IPS-NIHi7 (cell line): ENCODE measurements around the gene RRBP1.

Experiments
- DNase-seq: peaks from one replicate; pipeline ENCODE4 v3.0.0; 2012; ENCODE audit warnings: mixed read lengths; ENCODE audit errors: extremely low spot score

RRBP1 gene

DNA sequence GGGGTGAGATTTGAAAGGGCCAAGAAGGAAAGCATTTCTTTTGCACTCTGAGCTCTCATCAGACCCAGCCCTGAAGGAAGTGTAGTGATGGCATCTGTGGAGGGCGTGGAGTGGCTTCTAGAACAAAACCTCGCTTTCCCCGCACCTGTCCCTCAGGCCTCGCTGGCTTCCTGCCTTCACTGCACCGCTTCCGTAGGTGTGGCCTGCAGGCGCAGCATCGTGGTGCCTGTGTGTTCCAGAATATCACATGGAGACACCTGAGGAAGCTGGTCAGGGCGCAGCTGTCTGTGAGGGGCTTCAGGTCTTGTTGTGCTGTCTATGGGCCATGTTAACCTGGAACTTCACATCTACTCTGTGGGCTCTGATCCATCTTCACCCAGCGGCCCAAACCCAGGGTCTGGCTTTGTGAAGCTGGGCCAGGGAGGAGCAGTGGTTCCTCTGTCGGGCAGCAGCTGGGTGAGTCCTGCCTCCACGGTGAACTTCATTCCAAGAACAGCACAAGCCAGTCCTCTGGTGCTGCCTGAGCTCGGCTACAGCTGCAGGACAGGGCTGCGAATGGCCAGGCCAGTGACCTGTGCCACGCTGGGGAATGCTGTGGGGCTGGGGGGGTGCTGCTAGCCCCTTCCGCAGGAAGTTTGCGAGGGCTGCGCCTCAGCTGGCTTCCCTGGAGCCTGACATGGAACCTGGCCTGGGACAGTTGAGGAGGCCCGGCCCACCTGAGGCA, 71.3 kb downstream of the RRBP1 start:
- DNase-seq, result peak; percentile 7

DNA sequence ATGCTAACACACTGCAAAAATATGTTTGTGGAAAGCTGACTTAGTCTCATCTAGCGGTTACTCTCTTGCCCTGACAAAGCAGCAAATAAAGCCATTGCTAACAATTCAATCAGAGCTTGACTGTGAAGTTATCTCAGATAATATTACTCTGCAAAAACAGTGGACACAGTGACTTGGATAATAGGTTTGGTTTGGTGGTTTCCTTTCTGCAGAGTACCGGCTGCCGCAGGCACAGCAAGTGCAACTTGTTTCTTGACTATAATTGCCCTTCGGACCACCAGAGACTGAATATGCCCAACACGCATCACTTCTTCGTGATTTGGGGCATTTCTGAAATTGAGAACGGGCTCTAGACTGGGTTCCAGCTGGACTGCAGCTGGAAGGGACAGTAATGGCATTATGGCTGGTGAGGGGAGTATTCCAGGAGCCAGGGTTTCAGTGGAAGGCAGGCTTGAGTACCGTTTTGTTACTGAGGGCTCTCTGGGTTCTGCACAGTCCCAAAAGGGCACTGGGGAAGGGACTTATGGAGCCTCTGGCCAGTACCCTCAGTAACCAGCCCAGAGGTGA, 72.1 kb downstream of the RRBP1 start:
- DNase-seq, result no peak

DNA sequence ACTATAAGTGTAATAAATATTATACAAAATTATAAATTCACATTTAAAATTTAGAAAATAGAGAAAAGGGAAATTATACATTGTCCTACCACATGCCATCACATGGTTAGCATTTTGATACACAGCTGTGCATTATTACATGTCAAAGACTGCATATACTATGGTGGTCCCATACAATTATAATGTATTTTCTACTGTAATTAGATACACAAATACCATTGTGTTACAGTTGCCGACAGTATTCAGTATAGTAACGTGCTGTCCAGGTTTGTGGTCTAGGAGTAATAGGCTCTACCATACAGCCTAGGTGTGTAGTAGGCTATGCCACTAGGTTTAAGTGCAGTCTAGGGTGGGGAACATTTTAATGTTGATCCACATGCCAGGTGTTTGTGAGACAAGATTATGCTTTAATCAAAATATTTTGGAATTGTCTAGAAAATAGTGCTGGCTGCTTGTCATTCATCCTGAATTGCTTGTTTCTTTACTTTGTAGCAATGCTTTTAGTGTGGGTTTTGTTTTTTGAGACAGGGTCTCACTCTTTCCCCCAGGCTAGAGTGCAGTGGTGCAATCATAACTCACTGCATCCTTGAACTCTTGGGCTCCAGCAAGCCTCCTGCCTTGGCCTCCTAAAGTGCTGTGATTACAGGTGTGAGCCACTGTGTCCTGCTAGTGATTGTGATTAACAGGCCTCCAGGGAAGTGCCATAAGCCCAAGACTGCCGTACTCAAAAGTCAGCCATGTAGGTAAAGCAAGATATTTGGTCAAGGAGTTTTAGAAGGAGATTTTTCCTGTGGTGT, 73.1 kb downstream of the RRBP1 start:
- DNase-seq, result no peak

DNA sequence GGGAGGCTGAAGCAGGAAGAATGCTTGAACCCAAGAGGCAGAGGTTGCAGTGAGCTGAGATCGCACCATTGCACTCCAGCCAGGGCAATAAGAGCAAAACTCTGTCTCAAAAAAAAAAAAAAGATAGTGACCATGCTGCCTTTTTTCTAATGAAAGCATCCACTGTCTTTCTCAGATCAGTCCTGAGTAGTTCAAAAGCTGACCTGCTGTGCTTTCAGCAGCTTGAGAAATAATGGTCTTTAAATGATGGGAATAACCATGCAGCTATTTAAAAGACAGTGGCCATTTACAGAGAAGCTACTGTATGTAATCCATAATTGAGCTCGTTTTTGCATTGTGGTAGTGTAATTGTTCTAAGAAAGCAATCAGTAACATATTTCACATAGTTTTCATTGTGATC, 76.0 kb downstream of the RRBP1 start:
- no peak for DNase-seq

DNA sequence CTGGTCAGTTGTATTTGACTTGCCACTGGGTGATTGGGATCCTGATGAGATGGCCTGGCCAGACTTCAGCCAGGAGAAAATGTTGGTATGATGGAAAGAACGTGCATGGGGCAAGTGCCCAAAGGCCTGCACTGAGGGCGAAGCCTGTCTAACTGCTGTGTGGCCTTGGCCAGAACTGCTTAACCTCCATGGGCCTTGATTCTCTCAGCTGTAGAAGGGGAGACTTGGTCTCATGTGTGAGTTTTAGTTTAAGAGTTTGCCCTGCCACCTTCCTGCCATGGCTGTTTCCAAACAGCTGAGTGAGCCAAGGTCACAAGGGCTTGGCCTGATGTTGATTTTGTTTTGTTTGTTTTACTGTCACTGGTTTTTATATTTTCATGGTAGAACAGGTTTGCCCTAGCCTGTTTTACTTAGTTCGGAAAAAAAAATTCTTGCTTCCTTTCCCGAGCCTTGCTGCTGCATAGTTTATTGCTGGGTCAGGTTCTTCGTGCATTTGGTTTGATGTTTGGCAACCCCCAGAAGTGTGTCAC, 76.8 kb downstream of the RRBP1 start:
- DNase-seq, result no peak

DNA sequence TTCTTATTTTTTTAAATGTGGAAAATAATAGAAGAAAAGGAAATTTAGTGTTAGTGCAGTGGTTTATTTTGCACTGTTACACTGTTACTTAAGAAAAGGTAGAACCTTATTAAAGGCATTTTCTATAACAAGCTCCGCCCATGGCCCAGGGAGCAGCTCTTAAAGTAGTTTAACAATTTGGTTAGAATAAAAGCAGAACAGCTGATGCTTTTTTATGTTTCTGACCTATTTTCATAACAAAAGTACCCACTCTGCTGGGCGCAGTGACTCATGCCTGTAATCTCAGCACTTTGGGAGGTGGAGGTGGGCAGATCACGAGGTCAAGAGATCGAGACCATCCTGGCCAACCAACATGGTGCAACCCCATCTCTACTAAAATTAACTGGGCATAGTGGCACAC, 79.5 kb downstream of the RRBP1 start:
- no peak for DNase-seq

DNA sequence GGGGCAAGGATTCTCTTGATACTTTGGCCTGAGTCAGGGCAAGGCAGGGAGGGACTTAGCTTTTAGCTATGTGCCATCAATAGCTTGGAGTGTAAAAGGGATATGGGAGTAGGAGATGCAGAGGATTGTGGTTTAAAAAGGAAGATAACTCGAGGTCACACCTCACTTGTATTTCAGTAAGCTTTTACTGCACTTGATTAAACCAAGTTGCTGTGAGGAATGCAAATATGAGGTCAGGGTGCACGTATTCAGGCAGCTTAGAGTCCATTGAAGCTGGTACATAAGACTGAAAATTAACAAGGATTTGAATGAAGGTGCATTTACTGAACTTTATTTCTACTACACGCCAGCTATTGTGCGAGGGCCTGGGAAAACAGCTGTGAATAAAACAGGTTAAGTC, 80.1 kb downstream of the RRBP1 start:
- DNase-seq, result no peak

DNA sequence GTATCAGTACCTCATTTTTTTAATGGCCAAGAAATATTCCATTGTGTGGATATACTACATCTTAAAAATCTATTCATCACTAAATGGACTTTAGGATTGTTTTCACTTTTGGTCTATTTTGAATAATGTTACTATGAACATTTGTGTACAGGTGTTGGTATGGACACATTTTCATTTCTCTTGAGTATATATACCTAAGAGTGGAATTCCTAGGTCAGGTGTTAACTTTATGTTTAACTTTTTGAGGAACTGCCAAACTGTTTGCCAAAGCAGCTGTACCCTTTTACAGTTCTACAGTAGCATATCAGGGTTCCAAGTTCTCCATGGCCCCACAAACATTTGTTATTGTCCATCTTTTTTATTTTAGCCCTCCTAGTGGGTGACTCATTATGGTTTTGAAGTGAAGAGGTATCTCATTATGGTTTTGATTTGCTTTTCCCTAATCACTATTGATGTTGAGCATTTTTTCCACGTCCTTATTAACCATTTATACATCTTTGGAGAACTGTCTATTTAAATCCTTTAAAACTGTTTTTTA, 84.0 kb downstream of the RRBP1 start:
- DNase-seq, result no peak

DNA sequence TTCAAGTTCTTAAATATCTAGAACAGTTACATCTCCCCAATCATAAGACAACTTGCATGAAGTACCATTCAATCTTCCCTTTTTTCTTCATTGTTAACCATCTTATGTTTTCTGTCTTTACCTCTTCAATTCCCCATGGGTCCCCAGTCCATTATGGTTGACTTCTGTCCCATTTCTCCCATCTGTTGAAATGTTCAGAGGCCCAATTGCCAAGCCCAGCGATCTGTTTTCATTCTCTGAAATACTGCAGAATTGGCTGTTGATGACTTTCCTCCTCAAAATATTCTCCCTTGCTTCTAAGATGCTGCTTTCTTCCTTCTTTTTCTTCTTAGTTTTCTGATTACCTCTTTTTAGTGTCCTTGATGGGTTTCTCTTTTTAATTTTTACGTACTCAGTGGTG, 86.2 kb downstream of the RRBP1 start:
- no peak for DNase-seq

DNA sequence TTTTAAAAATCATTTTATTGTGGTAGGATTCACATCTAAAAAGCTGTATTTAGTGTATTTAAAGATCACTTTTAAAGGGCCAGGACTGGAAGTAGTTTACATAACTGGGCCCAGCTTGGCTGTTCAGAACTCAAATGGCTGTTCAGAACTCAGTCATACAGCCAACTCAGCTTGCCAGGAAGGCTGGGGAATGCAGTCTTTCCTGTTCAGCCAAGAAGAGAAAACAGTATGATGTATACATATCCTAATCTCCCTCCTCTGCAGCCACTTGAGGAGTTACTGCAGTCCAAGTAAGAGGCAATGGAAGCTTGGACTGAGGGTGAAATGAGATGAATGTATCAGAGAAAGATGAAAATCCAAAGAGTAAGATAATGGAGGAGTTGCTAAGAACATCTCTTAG, 87.6 kb downstream of the RRBP1 start:
- DNase-seq, result no peak

DNA sequence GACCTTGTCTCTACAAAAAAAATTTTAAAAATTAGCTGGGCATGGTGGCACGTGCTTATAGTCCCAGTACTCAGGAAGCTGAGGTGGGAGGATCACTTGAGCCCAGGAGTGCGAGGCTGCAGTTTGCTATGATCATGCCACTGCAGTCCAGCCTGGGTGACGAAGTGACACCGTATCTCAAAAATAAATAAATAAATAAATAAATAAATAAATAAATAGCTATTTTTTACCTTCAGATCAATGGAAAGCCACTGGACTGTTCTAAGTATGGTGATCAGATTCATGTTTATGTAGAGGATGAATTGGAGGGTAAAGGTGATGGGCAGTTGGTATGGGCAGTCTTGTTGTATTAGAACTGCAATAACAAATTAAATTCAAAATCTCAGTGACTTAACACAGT, 88.1 kb downstream of the RRBP1 start:
- no peak for DNase-seq

DNA sequence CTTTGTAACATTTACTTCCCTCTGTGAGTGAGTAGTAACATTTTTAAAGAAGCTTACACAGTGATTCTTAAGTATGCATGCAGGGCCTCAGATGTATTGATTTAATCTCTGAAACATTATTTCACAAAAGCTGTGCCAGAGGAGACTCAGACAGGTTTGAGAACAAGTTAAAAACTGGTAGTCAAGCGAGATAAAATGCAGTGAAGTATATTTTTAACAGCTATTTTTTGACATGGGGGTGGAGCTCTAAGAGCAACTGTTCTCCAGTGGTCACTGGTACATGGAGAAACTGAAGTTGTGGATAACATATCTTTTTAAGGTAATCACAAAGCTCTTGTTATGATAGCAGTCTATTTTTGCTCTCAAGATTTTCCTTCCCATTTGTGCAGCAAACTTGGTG, 91.8 kb downstream of the RRBP1 start:
- DNase-seq, result no peak

DNA sequence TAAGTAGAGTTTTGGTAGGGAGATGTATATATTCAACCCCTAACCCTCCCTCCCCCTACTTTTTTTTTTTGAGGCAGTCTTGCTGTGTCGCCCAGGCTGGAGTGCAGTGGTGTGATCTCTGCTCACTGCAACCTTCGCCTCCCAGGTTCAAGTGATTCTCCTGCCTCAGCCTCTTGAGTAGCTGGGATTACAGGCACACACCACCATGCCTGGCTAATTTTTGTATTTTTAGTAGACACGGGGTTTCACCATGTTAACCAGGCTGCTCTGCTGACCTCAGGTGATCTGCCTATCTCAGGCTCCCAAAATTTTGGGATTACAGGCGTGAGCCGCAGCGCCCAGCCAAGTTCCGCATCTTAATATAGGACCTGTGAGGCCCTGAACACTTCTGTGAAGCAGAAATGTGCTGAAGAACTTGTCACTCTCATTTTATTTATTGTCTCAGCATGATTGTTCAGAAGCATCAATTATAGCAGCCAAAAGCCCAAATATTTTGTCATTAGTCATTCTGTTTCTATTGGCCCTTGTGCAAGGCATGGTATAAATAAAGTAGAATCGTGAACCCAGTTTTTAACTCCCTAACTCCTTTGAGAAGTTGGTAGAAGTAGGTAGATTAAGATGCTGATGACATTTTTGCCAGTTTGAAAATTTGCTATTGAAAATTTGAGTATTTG, 92.7 kb downstream of the RRBP1 start:
- DNase-seq, result no peak

DNA sequence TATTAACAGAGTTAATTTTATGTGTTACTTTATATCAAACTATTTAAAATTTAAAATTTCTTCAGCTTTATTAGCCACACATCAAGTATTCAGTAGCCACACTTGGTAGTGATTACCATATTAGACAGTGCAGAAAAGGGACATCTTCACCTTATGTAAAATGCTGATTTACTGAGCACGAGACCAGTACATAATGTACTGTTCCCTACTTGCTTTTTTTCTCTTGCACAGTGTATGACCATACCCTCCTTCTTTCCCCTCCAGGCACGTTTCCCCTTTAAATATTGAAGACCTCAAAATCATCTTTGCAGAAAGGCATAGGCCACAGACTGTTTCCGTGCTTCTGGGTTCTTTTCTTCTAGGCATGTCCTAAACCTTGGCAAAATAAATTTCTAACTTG, 94.2 kb downstream of the RRBP1 start:
- DNase-seq, result no peak

DNA sequence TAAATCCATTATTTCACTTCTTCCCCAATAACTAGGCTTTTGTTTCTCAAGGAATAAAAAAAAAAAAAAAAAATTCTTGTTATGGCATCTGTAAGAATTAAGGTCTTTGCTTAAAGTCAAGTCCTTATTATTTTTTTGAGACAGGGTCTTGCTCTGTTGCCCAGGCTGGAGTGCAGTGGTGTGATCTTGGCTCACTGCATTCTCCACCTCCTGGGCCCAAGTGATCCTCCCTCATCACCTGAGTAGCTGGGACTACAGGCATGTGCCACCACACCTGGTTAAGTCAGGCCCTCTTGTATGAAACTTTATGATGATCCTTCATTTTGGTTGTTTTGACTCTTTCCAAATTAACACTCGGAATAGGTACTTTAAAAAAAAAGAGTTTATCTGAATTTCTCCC, 94.9 kb downstream of the RRBP1 start:
- DNase-seq, result no peak

DNA sequence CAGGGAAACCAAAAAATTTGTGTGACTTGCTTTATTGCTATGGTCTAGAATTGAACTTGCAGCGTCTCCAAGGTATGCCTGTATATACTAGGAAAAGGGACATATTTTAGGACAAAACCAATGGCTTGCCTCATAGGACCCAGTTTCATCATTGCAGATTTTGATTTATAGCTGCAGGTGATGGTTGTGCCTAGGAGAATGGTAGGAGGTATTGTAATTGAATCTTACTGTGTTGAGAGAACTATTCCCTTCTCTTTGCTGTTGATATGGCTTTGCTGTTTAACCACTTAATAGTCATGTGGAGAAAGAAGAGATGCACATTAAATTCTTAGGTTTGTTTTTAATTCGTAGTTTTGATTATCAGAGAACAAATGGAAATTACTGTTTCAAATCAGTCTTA, 95.8 kb downstream of the RRBP1 start:
- DNase-seq, result no peak

DNA sequence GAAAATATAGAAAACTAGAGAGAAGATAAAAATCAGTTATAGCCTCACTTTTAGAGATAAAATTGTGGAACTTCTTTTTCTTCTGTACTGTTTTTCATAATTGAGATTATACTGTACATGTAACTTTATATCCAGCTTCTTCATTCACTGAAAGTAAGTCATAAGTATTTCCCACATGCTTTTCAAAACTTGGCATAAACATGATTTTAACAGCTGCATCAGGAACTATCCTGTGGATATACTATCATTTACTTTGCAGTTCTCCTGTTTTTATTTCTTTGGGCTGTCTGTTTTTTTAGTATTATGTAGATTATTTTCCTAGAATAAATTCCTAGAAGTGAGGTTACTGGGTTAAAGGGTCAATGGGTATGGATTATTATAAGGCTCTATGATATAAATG, 97.4 kb downstream of the RRBP1 start:
- no peak for DNase-seq

DNA sequence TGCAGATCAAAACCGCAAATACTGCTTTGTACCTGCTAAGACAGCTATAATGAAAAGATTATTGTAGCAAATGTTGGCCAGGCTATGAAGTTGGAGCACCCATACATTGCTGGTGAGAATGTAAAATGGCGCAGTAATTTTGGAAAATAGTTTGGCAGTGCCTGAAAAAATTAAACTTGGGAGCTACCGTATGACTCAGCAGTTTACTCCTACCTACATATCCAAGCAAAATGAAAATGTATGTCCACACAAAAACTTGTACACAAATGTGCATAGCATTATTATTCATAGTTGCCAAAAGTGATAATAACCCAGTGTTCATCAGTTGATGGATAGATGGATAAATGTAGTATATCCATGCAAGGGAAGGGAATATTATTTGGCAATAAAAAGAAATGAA, 98.9 kb downstream of the RRBP1 start:
- no peak for DNase-seq

DNA sequence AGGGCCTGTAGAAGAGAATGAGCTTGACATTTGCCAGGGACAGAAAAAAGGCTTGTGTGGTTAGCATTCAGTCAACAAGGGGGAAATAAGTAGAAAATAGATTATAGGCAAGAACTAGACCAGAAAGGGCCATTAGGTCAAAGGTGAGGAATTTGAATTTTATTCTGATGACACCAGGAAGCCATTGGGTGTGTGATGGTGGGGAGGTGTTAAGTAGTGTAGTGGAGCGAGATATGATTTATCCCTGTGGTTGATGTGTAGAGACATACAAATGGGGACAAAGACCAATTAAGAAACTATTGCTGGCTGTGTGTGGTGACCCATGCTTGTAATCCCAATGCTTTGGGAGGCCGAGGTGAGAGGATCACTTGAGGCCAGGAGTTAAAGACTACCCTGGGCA, 101.1 kb downstream of the RRBP1 start:
- no peak for DNase-seq

DNA sequence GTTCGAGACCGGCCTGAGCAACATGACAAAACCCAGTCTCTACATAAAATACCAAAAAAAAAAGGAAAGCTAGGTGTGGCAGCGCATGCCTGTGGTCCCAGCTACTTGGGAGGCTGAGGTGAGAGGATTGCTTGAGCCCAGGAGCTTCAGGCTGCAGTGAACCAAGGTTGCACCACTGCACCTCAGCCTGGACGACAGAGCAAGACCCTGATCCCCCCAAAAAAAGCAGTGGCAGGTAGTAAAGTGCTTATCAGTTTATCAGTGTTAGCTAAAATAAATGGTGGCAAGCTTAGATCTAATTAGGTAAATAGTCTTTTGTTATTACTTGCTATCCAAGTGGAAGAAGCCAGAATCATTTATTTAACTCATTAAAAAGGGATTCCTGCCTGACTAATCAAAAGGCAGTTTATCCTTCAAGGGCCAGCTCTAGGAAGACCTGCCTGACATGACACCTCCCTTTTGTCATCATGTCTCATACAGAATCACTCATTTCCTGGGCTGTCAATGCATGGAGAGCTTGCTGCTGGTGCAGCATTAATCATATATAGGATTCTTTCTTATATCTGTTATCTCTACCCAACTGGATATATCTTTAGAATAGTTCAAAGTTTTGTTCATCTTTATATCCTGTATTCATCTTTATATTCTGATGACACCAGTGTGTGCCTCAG, 102.5 kb downstream of the RRBP1 start:
- no peak for DNase-seq

DNA sequence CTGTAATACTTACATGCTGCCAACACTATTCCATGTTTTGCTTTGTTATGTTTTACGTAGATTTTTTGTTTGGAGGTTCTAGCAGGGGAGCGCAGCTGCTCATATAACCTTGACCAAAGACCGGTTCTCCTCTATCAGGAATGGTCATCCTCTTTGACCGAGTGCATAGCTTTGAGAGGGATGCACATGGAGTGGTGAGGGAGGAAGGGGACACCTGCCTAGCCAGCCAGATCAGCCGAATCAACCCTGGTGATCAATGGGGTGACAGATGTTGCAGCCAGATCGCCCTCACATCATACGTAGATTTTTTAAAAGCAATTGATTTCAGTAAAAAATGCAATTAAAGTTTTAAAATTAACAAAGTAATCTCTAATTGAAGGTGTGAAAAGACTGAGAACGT, 105.8 kb downstream of the RRBP1 start:
- no peak for DNase-seq

DNA sequence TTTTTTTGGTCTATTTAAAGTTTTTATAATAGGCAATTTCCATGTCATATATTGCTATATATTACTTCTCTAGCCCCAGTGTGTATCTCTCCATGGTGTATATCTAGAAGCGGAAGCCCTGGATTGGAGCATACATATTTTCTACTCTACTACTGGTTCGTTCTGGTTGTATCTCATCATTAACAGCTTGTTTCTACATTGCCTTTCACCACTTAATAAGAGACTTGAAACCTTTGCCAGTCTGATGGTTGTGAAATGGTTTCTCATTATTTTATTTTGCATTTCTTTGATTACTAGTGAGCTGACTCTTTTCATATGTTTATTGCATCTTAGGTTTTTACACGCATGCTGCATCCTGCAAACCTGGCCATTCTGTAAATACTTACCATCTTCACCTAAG, 108.6 kb downstream of the RRBP1 start:
- no peak for DNase-seq
